ENCODE measurements around the gene FAHD2B. TPM values are rescaled to one million over a fixed set of nuclear protein-coding genes. Genes with fewer than 3 reads are reported as not detected.
"Not testable (repeated sequence)": the region's sequence is repeated elsewhere in the genome, so short reads cannot be mapped to it uniquely, and the experiment has no call there.

The FAHD2B gene
- total RNA-seq, 1 donor from 2014 or later = 6.3 TPM

GRCh38 chr2:97095661-97096060, 979 bp upstream of the FAHD2B start:
- H3K36me3 ChIP-seq (ENCODE audit: control insufficient read depth in 3 of 3, insufficient read depth in 3 of 3, low read length in 3 of 3) = no peaks in the 10 kb centered on the region
- H3K27me3 ChIP-seq (ENCODE audit: control insufficient read depth in 3 of 3, insufficient read depth in 3 of 3, low read length in 3 of 3) = no peaks in the 10 kb centered on the region
- peak overlapping the region; percentile 56 to 59 (median 58) for H3K4me3 ChIP-seq (ENCODE audit: low read length in 3 of 3)
- H3K9me3 ChIP-seq (ENCODE audit: control insufficient read depth in 3 of 3, low read length in 3 of 3) = no peaks in the 10 kb centered on the region
- peaks cover 4 to 7% (median 7%) of the 10 kb centered on the region in 3 donors for H3K4me1 ChIP-seq (ENCODE audit: control insufficient read depth in 3 of 3, insufficient read depth in 3 of 3, low read length in 3 of 3)
- H3K9ac ChIP-seq (ENCODE audit: low read depth in 1 of 3, low read length in 3 of 3) = peak overlapping the region; percentile 54 to 71 (median 64)
- peak overlapping the region; percentile 40 for H3K27ac ChIP-seq (ENCODE audit: low read depth, low read length)

GRCh38 chr2:97093983-97094771, 505 bp downstream of the FAHD2B start:
- not testable (repeated sequence) for H3K4me1 ChIP-seq (ENCODE audit: control insufficient read depth in 3 of 3, insufficient read depth in 3 of 3, low read length in 3 of 3); H3K4me3 ChIP-seq (ENCODE audit: low read length in 3 of 3); H3K27ac ChIP-seq (ENCODE audit: low read depth, low read length); H3K9me3 ChIP-seq (ENCODE audit: control insufficient read depth in 3 of 3, low read length in 3 of 3); H3K36me3 ChIP-seq (ENCODE audit: control insufficient read depth in 3 of 3, insufficient read depth in 3 of 3, low read length in 3 of 3); H3K27me3 ChIP-seq (ENCODE audit: control insufficient read depth in 3 of 3, insufficient read depth in 3 of 3, low read length in 3 of 3)
- peak overlapping the region in 2 of 3 donors; percentile 16 to 23 for H3K9ac ChIP-seq (ENCODE audit: low read depth in 1 of 3, low read length in 3 of 3)

GRCh38 chr2:97092946-97093345, 1.7 kb downstream of the FAHD2B start:
- H3K27ac ChIP-seq (ENCODE audit: low read depth, low read length); H3K9me3 ChIP-seq (ENCODE audit: control insufficient read depth in 3 of 3, low read length in 3 of 3); H3K9ac ChIP-seq (ENCODE audit: low read depth in 1 of 3, low read length in 3 of 3); H3K4me3 ChIP-seq (ENCODE audit: low read length in 3 of 3); H3K4me1 ChIP-seq (ENCODE audit: control insufficient read depth in 3 of 3, insufficient read depth in 3 of 3, low read length in 3 of 3); H3K27me3 ChIP-seq (ENCODE audit: control insufficient read depth in 3 of 3, insufficient read depth in 3 of 3, low read length in 3 of 3); H3K36me3 ChIP-seq (ENCODE audit: control insufficient read depth in 3 of 3, insufficient read depth in 3 of 3, low read length in 3 of 3): not testable (repeated sequence)

- H3K27me3 ChIP-seq (ENCODE audit: control insufficient read depth in 3 of 3, insufficient read depth in 3 of 3, low read length in 3 of 3); H3K4me1 ChIP-seq (ENCODE audit: control insufficient read depth in 3 of 3, insufficient read depth in 3 of 3, low read length in 3 of 3); H3K9ac ChIP-seq (ENCODE audit: low read depth in 1 of 3, low read length in 3 of 3); H3K9me3 ChIP-seq (ENCODE audit: control insufficient read depth in 3 of 3, low read length in 3 of 3); H3K4me3 ChIP-seq (ENCODE audit: low read length in 3 of 3); H3K36me3 ChIP-seq (ENCODE audit: control insufficient read depth in 3 of 3, insufficient read depth in 3 of 3, low read length in 3 of 3); H3K27ac ChIP-seq (ENCODE audit: low read depth, low read length): not testable (repeated sequence)
Measured at GRCh38 chr2:97088706-97089105, 6.0 kb downstream of the FAHD2B start.

GRCh38 chr2:97085093-97085492, 9.6 kb downstream of the FAHD2B start:
- H3K36me3 ChIP-seq (ENCODE audit: control insufficient read depth in 3 of 3, insufficient read depth in 3 of 3, low read length in 3 of 3); H3K9ac ChIP-seq (ENCODE audit: low read depth in 1 of 3, low read length in 3 of 3); H3K27me3 ChIP-seq (ENCODE audit: control insufficient read depth in 3 of 3, insufficient read depth in 3 of 3, low read length in 3 of 3); H3K4me1 ChIP-seq (ENCODE audit: control insufficient read depth in 3 of 3, insufficient read depth in 3 of 3, low read length in 3 of 3); H3K9me3 ChIP-seq (ENCODE audit: control insufficient read depth in 3 of 3, low read length in 3 of 3); H3K27ac ChIP-seq (ENCODE audit: low read depth, low read length); H3K4me3 ChIP-seq (ENCODE audit: low read length in 3 of 3): not testable (repeated sequence)

GRCh38 chr2:97083516-97083915, 11.2 kb downstream of the FAHD2B start:
- H3K36me3 ChIP-seq (ENCODE audit: control insufficient read depth in 3 of 3, insufficient read depth in 3 of 3, low read length in 3 of 3); H3K9ac ChIP-seq (ENCODE audit: low read depth in 1 of 3, low read length in 3 of 3); H3K27me3 ChIP-seq (ENCODE audit: control insufficient read depth in 3 of 3, insufficient read depth in 3 of 3, low read length in 3 of 3); H3K9me3 ChIP-seq (ENCODE audit: control insufficient read depth in 3 of 3, low read length in 3 of 3); H3K4me1 ChIP-seq (ENCODE audit: control insufficient read depth in 3 of 3, insufficient read depth in 3 of 3, low read length in 3 of 3); H3K4me3 ChIP-seq (ENCODE audit: low read length in 3 of 3); H3K27ac ChIP-seq (ENCODE audit: low read depth, low read length): not testable (repeated sequence)

- H3K4me3 ChIP-seq (ENCODE audit: low read length in 3 of 3); H3K36me3 ChIP-seq (ENCODE audit: control insufficient read depth in 3 of 3, insufficient read depth in 3 of 3, low read length in 3 of 3); H3K9ac ChIP-seq (ENCODE audit: low read depth in 1 of 3, low read length in 3 of 3); H3K4me1 ChIP-seq (ENCODE audit: control insufficient read depth in 3 of 3, insufficient read depth in 3 of 3, low read length in 3 of 3); H3K27ac ChIP-seq (ENCODE audit: low read depth, low read length); H3K27me3 ChIP-seq (ENCODE audit: control insufficient read depth in 3 of 3, insufficient read depth in 3 of 3, low read length in 3 of 3); H3K9me3 ChIP-seq (ENCODE audit: control insufficient read depth in 3 of 3, low read length in 3 of 3): not testable (repeated sequence)
Measured at GRCh38 chr2:97082206-97082605, 12.5 kb downstream of the FAHD2B start.

GRCh38 chr2:97080855-97081254, 13.8 kb downstream of the FAHD2B start:
- H3K9me3 ChIP-seq (ENCODE audit: control insufficient read depth in 3 of 3, low read length in 3 of 3); H3K4me1 ChIP-seq (ENCODE audit: control insufficient read depth in 3 of 3, insufficient read depth in 3 of 3, low read length in 3 of 3); H3K4me3 ChIP-seq (ENCODE audit: low read length in 3 of 3); H3K36me3 ChIP-seq (ENCODE audit: control insufficient read depth in 3 of 3, insufficient read depth in 3 of 3, low read length in 3 of 3); H3K9ac ChIP-seq (ENCODE audit: low read depth in 1 of 3, low read length in 3 of 3); H3K27me3 ChIP-seq (ENCODE audit: control insufficient read depth in 3 of 3, insufficient read depth in 3 of 3, low read length in 3 of 3); H3K27ac ChIP-seq (ENCODE audit: low read depth, low read length): not testable (repeated sequence)

GRCh38 chr2:97077213-97077612, 17.5 kb downstream of the FAHD2B start:
- not testable (repeated sequence) for H3K36me3 ChIP-seq (ENCODE audit: control insufficient read depth in 3 of 3, insufficient read depth in 3 of 3, low read length in 3 of 3); H3K4me3 ChIP-seq (ENCODE audit: low read length in 3 of 3); H3K27me3 ChIP-seq (ENCODE audit: control insufficient read depth in 3 of 3, insufficient read depth in 3 of 3, low read length in 3 of 3); H3K27ac ChIP-seq (ENCODE audit: low read depth, low read length); H3K4me1 ChIP-seq (ENCODE audit: control insufficient read depth in 3 of 3, insufficient read depth in 3 of 3, low read length in 3 of 3); H3K9me3 ChIP-seq (ENCODE audit: control insufficient read depth in 3 of 3, low read length in 3 of 3); H3K9ac ChIP-seq (ENCODE audit: low read depth in 1 of 3, low read length in 3 of 3)

GRCh38 chr2:97070915-97071314, 23.8 kb downstream of the FAHD2B start:
- not testable (repeated sequence) for H3K27me3 ChIP-seq (ENCODE audit: control insufficient read depth in 3 of 3, insufficient read depth in 3 of 3, low read length in 3 of 3); H3K4me1 ChIP-seq (ENCODE audit: control insufficient read depth in 3 of 3, insufficient read depth in 3 of 3, low read length in 3 of 3); H3K27ac ChIP-seq (ENCODE audit: low read depth, low read length); H3K36me3 ChIP-seq (ENCODE audit: control insufficient read depth in 3 of 3, insufficient read depth in 3 of 3, low read length in 3 of 3); H3K9me3 ChIP-seq (ENCODE audit: control insufficient read depth in 3 of 3, low read length in 3 of 3); H3K9ac ChIP-seq (ENCODE audit: low read depth in 1 of 3, low read length in 3 of 3); H3K4me3 ChIP-seq (ENCODE audit: low read length in 3 of 3)

All from skeletal muscle tissue (tissue), 4 donors.